Stimulated activated naive CD8-positive, alpha-beta T cell treated with anti-CD3 and anti-CD28 coated beads, Interleukin-15, amount 100 ng/mL, for 72 hours (primary cell): ENCODE measurements around the gene OR5D13.

Experiments used
- ATAC-seq: fragments of 150-1000 bp; cut with Tn5 transposase; 2 replicates; pipeline ENCODE4 v1.10.0; 2021; ENCODE audit warnings: mild to moderate bottlenecking, moderate library complexity
- DNase-seq, 2 donors: peaks; one replicate each; pipeline ENCODE4 v3.0.0; 2021 to 2022
- H3K27ac Mint-ChIP-seq, 2 donors: one replicate each; pipeline ENCODE4 v1.8.0; 2022; ENCODE audit warnings: mild to moderate bottlenecking in 2 of 2, mixed read lengths in 2 of 2, moderate library complexity in 2 of 2
- H3K27me3 Mint-ChIP-seq: one replicate; pipeline ENCODE4 v1.8.0; 2022; ENCODE audit warnings: mixed read lengths
- H3K4me1 Mint-ChIP-seq: one replicate; pipeline ENCODE4 v1.8.0; 2022; ENCODE audit warnings: mild to moderate bottlenecking, mixed read lengths
- H3K4me3 Mint-ChIP-seq, 2 donors: one replicate each; pipeline ENCODE4 v1.8.0; 2022; ENCODE audit warnings: mild to moderate bottlenecking in 2 of 2, mixed read lengths in 2 of 2, moderate library complexity in 1 of 2
- H3K9me3 Mint-ChIP-seq, 2 donors: one replicate each; pipeline ENCODE4 v1.8.0; 2022; ENCODE audit warnings: mixed read lengths in 2 of 2

Gene OR5D13

GRCh38 chr11:55773138-55773537, at the start of gene OR5D13:
Gene OR5D13 (plus strand): TSS chr11:55773438. CDS start chr11:55773438, 0 bp downstream.
- peak within 1 kb of the TSS in 1 of 2 donors; percentile 13 for H3K27ac Mint-ChIP-seq
- no peaks in the 10 kb centered on the region for H3K4me1 Mint-ChIP-seq
- ATAC-seq (no peak), DNase-seq (no peak)
- peaks cover 11% of the 10 kb centered on the region in 2 donors for H3K9me3 Mint-ChIP-seq
- H3K27me3 Mint-ChIP-seq = no peaks in the 10 kb centered on the region
- no peak within 1 kb of the TSS for H3K4me3 Mint-ChIP-seq

GRCh38 chr11:55726715-55727324, 46.4 kb upstream of the OR5D13 start:
- Mint-ChIP-seq H3K27ac (no peak overlapping the region), H3K27me3 (no peaks in the 10 kb centered on the region), H3K9me3 (peaks cover 0 to 10% of the 10 kb centered on the region in 2 donors), H3K4me3 (no peak overlapping the region), H3K4me1 (no peaks in the 10 kb centered on the region)
- DNase-seq (no peak), ATAC-seq (no peak)

GRCh38 chr11:55732936-55733335, 40.3 kb upstream of the OR5D13 start:
- DNase-seq (no peak), ATAC-seq (no peak)
- H3K4me1 Mint-ChIP-seq = no peaks in the 10 kb centered on the region
- H3K9me3 Mint-ChIP-seq = peaks cover 8 to 36% of the 10 kb centered on the region in 2 donors
- no peaks in the 10 kb centered on the region for H3K27me3 Mint-ChIP-seq
- no peak overlapping the region for H3K4me3 Mint-ChIP-seq
- H3K27ac Mint-ChIP-seq = no peak overlapping the region

- H3K27ac Mint-ChIP-seq = no peak overlapping the region
- no peak overlapping the region for H3K4me3 Mint-ChIP-seq
- H3K27me3 Mint-ChIP-seq = no peaks in the 10 kb centered on the region
- DNase-seq = no peak
- H3K4me1 Mint-ChIP-seq = no peaks in the 10 kb centered on the region
- peaks cover 20 to 25% of the 10 kb centered on the region in 2 donors for H3K9me3 Mint-ChIP-seq
- no peak for ATAC-seq
Measured at GRCh38 chr11:55791606-55792005, 18.4 kb downstream of the OR5D13 start.

GRCh38 chr11:55793321-55793720, 20.1 kb downstream of the OR5D13 start:
- no peak overlapping the region for H3K27ac Mint-ChIP-seq
- ATAC-seq = no peak
- H3K9me3 Mint-ChIP-seq = peaks cover 12 to 13% of the 10 kb centered on the region in 2 donors
- no peaks in the 10 kb centered on the region for H3K27me3 Mint-ChIP-seq
- no peaks in the 10 kb centered on the region for H3K4me1 Mint-ChIP-seq
- DNase-seq = no peak
- no peak overlapping the region for H3K4me3 Mint-ChIP-seq

GRCh38 chr11:55795256-55795655, 22.0 kb downstream of the OR5D13 start, which contains the start of gene OR5D14:
Gene OR5D14 (plus strand): TSS chr11:55795556. CDS start chr11:55795556, 0 bp downstream.
- no peak within 1 kb of the TSS for H3K27ac Mint-ChIP-seq
- H3K4me1 Mint-ChIP-seq = no peaks in the 10 kb centered on the region
- DNase-seq (no peak), ATAC-seq (no peak)
- H3K27me3 Mint-ChIP-seq = no peaks in the 10 kb centered on the region
- H3K4me3 Mint-ChIP-seq = no peak within 1 kb of the TSS
- peaks cover 17 to 20% of the 10 kb centered on the region in 2 donors for H3K9me3 Mint-ChIP-seq

GRCh38 chr11:55806248-55806647, 33.0 kb downstream of the OR5D13 start:
- H3K4me1 Mint-ChIP-seq = no peaks in the 10 kb centered on the region
- H3K9me3 Mint-ChIP-seq = peaks cover 32 to 35% of the 10 kb centered on the region in 2 donors
- H3K4me3 Mint-ChIP-seq = no peak overlapping the region

GRCh38 chr11:55811067-55811466, 37.8 kb downstream of the OR5D13 start, which contains the start of gene OR5L1:
Gene OR5L1 (plus strand): TSS chr11:55811367. CDS start chr11:55811467, 100 bp downstream.
- ATAC-seq (no peak), DNase-seq (no peak)
- no peak within 1 kb of the TSS for H3K27ac Mint-ChIP-seq
- H3K4me1 Mint-ChIP-seq = no peaks in the 10 kb centered on the region
- no peak within 1 kb of the TSS for H3K4me3 Mint-ChIP-seq
- peaks cover 17 to 35% of the 10 kb centered on the region in 2 donors for H3K9me3 Mint-ChIP-seq
- no peaks in the 10 kb centered on the region for H3K27me3 Mint-ChIP-seq

More at GRCh38 chr11:55806248-55806647, 33.0 kb downstream of the OR5D13 start:
- H3K27ac Mint-ChIP-seq = no peak overlapping the region
- H3K27me3 Mint-ChIP-seq = no peaks in the 10 kb centered on the region
- DNase-seq (no peak), ATAC-seq (no peak)

GRCh38 chr11:55819330-55819729, 46.1 kb downstream of the OR5D13 start, which contains the start of gene OR5D18:
Gene OR5D18 (plus strand): TSS chr11:55819630. CDS start chr11:55819630, 0 bp downstream.
- H3K27ac Mint-ChIP-seq = no peak within 1 kb of the TSS
- peaks cover 9 to 31% of the 10 kb centered on the region in 2 donors for H3K9me3 Mint-ChIP-seq
- no peaks in the 10 kb centered on the region for H3K27me3 Mint-ChIP-seq
- DNase-seq (no peak), ATAC-seq (no peak)
- H3K4me1 Mint-ChIP-seq = no peaks in the 10 kb centered on the region
- no peak within 1 kb of the TSS for H3K4me3 Mint-ChIP-seq
